GM12874 (cell line): ENCODE data around the gene CELF1.
A peak's percentile ranks its signal among the peaks of the same experiment; 100 is the strongest.

Experiments
- TF ChIP-seq, protein P1 (sequence below): IDR thresholded peaks from 2 replicates; pipeline ENCODE4 v1.5.1; 2011; ENCODE audit warnings: low read depth, mild to moderate bottlenecking, control low read depth, low read length, moderate library complexity; ENCODE audit not compliant: insufficient read depth

CELF1 gene

DNA sequence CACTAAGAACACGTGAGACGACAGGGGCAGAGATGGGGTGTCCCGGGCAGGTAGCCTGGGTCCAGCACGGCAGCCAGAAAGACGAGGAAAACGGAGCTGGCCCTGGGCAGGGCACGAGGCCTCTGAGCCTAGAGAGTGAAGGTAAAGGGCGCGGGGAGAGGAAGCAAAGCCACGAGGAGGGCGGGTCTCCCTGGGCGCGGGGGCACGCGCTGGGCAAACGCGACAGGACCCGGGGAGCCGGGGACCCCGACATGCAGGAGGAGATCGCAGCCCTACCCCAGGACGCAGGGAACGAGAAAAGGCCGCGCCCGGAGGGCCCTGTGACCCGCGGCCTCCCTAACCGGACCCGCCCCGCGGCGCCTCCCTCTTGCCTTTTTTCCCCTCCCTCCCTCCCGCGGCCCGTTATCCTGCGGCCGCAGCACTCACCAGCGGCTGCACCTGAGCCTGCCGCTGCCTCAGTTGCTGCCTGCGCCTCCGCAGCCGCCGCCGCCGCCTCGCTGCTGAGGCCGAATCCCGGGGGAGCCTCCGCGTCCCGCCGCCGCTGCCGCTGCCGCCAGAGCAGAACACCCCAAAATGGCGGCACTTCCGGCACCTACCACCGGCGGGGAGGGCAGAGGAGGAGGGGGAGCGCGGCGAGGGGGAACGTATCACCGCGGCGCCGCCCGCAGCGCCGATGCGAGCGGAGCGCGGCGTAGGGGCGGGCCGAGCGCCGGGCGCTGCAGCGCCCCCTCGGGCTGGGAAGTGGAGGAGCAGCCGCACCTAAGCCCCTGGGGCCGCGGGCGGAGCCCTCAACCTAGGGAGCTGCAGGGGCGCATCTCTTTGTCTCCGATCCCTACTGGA is at the start of gene CELF1:
TSS of gene CELF1 (minus strand) at position 567 of the 840 bp plus-strand sequence. CDS start 53,609 bp downstream, outside the sequence.
- TF ChIP-seq, protein P1, sequence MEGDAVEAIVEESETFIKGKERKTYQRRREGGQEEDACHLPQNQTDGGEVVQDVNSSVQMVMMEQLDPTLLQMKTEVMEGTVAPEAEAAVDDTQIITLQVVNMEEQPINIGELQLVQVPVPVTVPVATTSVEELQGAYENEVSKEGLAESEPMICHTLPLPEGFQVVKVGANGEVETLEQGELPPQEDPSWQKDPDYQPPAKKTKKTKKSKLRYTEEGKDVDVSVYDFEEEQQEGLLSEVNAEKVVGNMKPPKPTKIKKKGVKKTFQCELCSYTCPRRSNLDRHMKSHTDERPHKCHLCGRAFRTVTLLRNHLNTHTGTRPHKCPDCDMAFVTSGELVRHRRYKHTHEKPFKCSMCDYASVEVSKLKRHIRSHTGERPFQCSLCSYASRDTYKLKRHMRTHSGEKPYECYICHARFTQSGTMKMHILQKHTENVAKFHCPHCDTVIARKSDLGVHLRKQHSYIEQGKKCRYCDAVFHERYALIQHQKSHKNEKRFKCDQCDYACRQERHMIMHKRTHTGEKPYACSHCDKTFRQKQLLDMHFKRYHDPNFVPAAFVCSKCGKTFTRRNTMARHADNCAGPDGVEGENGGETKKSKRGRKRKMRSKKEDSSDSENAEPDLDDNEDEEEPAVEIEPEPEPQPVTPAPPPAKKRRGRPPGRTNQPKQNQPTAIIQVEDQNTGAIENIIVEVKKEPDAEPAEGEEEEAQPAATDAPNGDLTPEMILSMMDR, result peak; percentile 94

DNA sequence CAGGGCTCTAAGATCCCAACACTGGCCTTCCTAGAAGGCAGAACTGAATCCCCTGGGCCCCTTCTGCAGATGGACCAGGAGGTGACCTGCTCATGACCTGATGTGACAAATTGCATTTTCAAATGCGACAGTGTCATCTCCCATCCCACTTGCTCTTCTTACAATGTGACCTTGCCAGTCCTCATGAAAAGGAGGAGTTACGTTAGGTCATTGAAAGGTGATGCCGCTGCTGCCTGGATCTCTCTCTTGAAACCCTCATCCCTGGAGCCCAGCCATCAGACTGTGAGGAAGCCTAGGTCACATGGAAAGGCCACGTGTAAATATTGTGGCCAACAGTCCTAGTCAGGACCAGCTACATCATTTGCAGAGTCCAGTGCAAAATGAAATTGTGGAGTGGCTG is 47.0 kb upstream of the CELF1 start:
- TF ChIP-seq, protein P1, result no peak

DNA sequence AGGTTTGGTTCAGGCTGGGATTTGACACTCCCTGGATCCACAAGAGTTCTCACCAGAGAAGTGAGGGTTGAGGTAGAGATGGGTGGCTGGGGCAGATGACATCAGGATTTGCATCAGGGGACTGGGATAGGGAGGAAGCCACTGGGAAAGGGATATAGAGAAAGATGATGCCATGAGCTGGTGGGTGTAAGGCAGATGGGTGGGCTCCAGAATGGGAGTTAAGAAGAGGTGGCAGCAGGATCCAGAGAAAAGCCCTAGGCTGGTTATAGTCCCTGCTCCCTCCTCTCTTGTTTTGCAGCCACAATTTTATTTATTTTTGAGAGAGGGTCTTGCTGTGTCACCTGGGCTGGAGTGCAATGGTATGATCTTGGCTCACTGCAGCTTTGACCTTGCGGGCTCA is 43.0 kb upstream of the CELF1 start:
- TF ChIP-seq, protein P1, result no peak

DNA sequence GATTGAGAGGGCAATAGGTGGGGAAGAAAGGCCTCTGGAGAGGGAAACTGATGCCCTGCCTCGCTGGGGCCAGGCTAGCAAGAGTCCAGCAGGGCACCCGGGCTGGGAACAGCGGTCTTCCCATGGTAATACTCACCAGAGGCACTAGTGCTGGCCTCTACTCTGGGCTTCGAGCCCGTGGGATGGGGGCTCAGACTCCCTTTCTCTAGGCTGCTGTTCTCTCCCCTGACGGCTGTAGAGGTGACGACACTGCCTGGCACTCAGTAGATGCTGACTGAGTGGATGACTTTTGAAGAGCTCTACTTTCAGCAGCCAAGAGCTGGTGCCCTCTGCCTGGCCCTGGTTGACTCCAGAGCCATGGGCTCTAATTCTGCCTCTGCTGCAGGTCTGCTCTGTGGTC is 42.1 kb upstream of the CELF1 start:
- TF ChIP-seq, protein P1, result no peak

DNA sequence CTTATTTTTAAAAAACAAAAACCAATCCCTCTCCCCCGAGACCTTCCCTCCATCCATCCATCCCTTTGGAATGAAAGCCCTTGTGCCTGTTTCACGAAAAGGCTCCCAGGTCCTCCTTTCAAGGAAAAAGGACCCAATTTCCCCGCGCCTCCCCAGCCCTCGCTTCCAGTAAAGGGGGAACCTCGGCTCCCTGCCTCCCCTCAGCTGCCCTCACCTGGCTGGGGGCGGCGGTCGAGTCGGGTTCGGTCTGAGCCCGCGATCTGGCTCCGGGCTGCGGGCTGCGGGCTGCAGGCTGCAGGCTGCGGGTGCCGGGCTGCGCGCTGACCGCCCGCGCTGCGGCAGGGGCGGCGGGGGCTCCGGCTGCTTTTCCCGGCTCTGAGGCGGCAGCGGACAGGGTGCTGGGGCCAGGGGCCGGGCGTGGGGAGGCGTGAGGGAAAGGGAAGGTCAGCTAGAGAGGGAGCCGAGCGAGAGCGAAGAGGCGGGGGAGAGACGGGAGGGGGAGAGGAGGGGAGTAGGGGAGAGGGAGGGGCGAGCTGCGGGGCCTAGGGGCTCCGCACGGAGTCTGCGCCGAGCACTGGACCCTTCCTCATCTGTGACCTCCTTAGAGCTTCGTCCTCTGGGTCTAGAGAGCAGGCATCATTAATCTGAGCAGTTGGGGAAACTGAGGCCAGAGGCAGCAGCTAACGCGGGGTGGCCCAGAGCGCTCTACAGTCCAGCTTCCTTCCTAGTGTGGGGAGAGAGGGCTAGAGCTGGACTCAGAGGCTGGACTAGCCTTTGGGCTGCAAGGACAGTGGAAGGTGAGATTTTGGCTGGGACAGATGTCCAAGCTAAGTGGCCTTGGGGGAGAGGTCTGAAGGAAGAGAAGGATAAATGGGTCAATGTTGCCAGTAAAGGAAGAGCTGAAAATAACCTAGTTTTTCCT is 41.3 kb upstream of the CELF1 start, which contains the start of gene C1QTNF4:
TSS of gene C1QTNF4 (minus strand) at position 478 of the 922 bp plus-strand sequence. CDS start 3,601 bp downstream, outside the sequence.
- TF ChIP-seq, protein P1, result no peak

DNA sequence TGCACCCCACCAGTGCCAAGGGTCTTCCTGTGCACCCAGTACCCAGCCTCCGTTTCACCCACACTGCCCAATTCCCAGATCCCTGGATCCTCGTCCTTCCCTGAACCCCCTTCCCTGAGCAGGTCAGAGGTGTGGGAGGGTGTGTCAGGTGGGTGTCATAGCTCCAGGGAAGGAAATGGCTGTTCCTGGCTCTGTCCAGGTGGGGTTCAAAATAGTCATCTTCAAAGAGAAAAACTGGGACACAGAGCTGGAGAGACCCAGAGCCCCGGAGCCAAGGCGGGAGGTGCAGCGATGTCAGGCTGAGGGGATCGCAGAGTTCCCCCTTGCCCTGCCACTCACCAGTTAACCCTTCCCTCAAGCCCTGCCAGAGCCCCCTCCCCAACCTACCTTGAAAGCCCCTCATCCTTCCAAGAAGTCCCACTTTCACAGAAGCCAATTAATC is 40.6 kb upstream of the CELF1 start:
- TF ChIP-seq, protein P1, result no peak

DNA sequence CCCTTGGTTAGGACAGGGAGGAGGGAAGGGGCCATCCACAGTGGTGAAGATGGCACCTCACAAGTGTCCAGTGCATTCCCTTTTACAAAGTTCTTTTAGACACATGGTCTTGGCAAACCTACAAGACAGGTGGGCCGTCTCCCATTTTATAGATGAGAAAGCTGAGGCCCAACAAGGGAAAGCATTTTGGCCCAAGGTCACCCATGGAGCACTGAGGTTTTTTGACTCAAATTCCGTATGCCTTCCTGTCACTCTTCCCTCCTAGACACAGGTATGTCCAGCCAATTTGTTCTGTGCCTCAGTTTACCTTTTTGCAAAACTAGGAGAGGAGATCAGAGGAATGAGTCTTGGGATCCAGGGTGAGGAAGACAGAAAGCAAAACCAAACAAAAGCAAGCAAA is 40.0 kb upstream of the CELF1 start:
- TF ChIP-seq, protein P1, result no peak
